ENCODE data around the gene MAP3K12.

MAP3K12 gene

GRCh38 chr12:53505555-53506449 lies 6.5 kb upstream of the MAP3K12 start:
- no peaks in the 10 kb centered on the region for H3K27me3 ChIP-seq (ENCODE audit: insufficient read depth, poor library complexity, severe bottlenecking)
- TF ChIP-seq CTCF (IDR thresholded peaks at IDR 0.05; ENCODE audit: poor library complexity, severe bottlenecking) = no peak
- no peak overlapping the region for H3K27ac ChIP-seq (ENCODE audit: poor library complexity, severe bottlenecking)
- H3K9me3 ChIP-seq (ENCODE audit: severe bottlenecking) = no peaks in the 10 kb centered on the region
- H3K4me1 ChIP-seq (ENCODE audit: insufficient read depth, poor library complexity, severe bottlenecking) = no peaks in the 10 kb centered on the region
- ATAC-seq (ENCODE audit: low read depth) = no peak
- no peak overlapping the region for H3K4me3 ChIP-seq (ENCODE audit: severe bottlenecking)
- DNase-seq (ENCODE audit: low spot score) = no peak
- peaks cover 4% of the 10 kb centered on the region; the same call in 1 of the 2 replicates for H3K36me3 ChIP-seq (ENCODE audit: low read depth)

GRCh38 chr12:53505086-53505485 lies 5.8 kb upstream of the MAP3K12 start:
- no peak for TF ChIP-seq CTCF (IDR thresholded peaks at IDR 0.05; ENCODE audit: poor library complexity, severe bottlenecking)
- DNase-seq (ENCODE audit: low spot score) (no peak), ATAC-seq (ENCODE audit: low read depth) (no peak)
- Histone ChIP-seq H3K4me3 (ENCODE audit: severe bottlenecking) (no peak overlapping the region), H3K36me3 (ENCODE audit: low read depth) (peaks cover 4% of the 10 kb centered on the region; the same call in 1 of the 2 replicates), H3K4me1 (ENCODE audit: insufficient read depth, poor library complexity, severe bottlenecking) (no peaks in the 10 kb centered on the region), H3K27me3 (ENCODE audit: insufficient read depth, poor library complexity, severe bottlenecking) (no peaks in the 10 kb centered on the region), H3K9me3 (ENCODE audit: severe bottlenecking) (no peaks in the 10 kb centered on the region), H3K27ac (ENCODE audit: poor library complexity, severe bottlenecking) (no peak overlapping the region)

- Histone ChIP-seq H3K4me3 (ENCODE audit: severe bottlenecking) (no peak overlapping the region), H3K27me3 (ENCODE audit: insufficient read depth, poor library complexity, severe bottlenecking) (no peaks in the 10 kb centered on the region), H3K36me3 (ENCODE audit: low read depth) (peaks cover 4% of the 10 kb centered on the region; the same call in 1 of the 2 replicates), H3K4me1 (ENCODE audit: insufficient read depth, poor library complexity, severe bottlenecking) (no peaks in the 10 kb centered on the region), H3K9me3 (ENCODE audit: severe bottlenecking) (no peaks in the 10 kb centered on the region), H3K27ac (ENCODE audit: poor library complexity, severe bottlenecking) (no peak overlapping the region)
- ATAC-seq (ENCODE audit: low read depth) = no peak
- no peak for TF ChIP-seq CTCF (IDR thresholded peaks at IDR 0.05; ENCODE audit: poor library complexity, severe bottlenecking)
- DNase-seq (ENCODE audit: low spot score) = no peak
Observed at GRCh38 chr12:53504004-53504920, 5.0 kb upstream of the MAP3K12 start.

GRCh38 chr12:53502983-53503728 lies 3.9 kb upstream of the MAP3K12 start:
- H3K4me3 ChIP-seq (ENCODE audit: severe bottlenecking) = no peak overlapping the region
- no peaks in the 10 kb centered on the region for H3K9me3 ChIP-seq (ENCODE audit: severe bottlenecking)
- no peaks in the 10 kb centered on the region for H3K27me3 ChIP-seq (ENCODE audit: insufficient read depth, poor library complexity, severe bottlenecking)
- H3K27ac ChIP-seq (ENCODE audit: poor library complexity, severe bottlenecking) = no peak overlapping the region
- DNase-seq (ENCODE audit: low spot score) (no peak), ATAC-seq (ENCODE audit: low read depth) (no peak)
- peaks cover 4% of the 10 kb centered on the region; the same call in 1 of the 2 replicates for H3K36me3 ChIP-seq (ENCODE audit: low read depth)
- H3K4me1 ChIP-seq (ENCODE audit: insufficient read depth, poor library complexity, severe bottlenecking) = peaks cover 3% of the 10 kb centered on the region
- TF ChIP-seq CTCF (IDR thresholded peaks at IDR 0.05; ENCODE audit: poor library complexity, severe bottlenecking) = no peak

Measured in RWPE2 (cell line).